IPS-18c (cell line): Measurements from ENCODE around the gene MTX3.

ENCODE experiments used
- H3K4me3 ChIP-seq: 2 replicates; pipeline ENCODE4 v1.7.0; 2013; ENCODE audit warnings: low read depth, mild to moderate bottlenecking, low read length, moderate library complexity; ENCODE audit not compliant: insufficient read depth
- H3K9me3 ChIP-seq: one replicate; pipeline ENCODE4 v1.6.1; 2013; ENCODE audit warnings: mild to moderate bottlenecking, low read length, moderate library complexity; ENCODE audit not compliant: control insufficient read depth, insufficient read depth

MTX3 gene

DNA sequence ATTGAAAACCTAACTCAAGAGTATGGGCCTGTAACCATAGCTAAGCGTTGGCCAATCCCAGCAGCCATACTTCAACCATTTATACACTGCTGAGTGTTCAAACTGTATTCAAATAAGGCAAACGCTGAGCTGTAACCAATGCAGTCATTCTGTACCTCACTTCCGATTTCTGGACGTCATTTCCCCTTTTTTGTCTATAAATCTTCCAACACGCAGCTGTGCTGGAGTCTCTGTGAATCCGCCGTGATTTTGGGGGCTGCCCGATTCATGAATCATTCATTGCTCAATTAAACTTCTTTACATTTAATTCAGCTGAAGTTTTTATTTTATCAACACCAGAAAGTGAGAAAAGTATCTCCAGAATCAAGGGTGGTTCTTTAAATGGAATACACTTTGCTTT lies 31.7 kb downstream of the MTX3 start:
- no peak overlapping the region for H3K4me3 ChIP-seq
- no peaks in the 10 kb centered on the region for H3K9me3 ChIP-seq

DNA sequence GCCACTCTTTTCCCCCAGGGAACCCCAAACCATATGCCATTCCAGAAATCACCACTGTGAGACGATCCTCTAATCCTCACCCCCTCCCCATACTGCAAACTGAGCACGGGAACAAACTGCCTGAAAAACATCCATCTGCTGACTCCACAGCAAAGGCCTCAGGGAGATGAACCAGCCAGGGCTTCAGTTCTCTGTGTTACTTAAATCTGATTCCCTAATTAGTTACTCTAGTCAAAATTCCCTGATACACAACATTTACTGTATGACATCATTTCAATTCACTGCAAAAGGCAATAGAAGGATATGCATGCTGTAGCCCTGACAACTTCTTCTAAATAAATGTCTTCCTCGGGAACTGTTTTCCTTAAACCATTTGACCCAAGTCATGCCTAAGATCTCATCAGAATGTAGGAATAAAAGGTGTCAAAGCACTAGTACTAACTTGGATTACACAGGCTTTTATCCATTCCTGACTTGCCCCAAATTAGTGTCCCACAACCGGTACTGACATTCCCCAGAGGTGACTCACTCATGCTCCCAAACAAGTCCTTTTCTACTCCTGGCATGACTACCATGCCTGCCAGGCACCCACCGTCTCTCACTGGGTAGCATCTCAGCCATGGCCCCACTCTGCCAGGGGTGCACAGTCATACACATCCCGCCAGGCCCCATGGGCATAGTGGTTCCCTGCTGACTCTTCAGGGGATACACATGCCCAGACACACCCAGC lies 35.0 kb downstream of the MTX3 start:
- no peaks in the 10 kb centered on the region for H3K9me3 ChIP-seq
- no peak overlapping the region for H3K4me3 ChIP-seq

GRCh38 chr5:79955356-79955895 lies 35.6 kb downstream of the MTX3 start:
- Histone ChIP-seq H3K9me3 (no peaks in the 10 kb centered on the region), H3K4me3 (no peak overlapping the region)

GRCh38 chr5:79954620-79955019 lies 36.4 kb downstream of the MTX3 start:
- Histone ChIP-seq H3K4me3 (no peak overlapping the region), H3K9me3 (no peaks in the 10 kb centered on the region)

DNA sequence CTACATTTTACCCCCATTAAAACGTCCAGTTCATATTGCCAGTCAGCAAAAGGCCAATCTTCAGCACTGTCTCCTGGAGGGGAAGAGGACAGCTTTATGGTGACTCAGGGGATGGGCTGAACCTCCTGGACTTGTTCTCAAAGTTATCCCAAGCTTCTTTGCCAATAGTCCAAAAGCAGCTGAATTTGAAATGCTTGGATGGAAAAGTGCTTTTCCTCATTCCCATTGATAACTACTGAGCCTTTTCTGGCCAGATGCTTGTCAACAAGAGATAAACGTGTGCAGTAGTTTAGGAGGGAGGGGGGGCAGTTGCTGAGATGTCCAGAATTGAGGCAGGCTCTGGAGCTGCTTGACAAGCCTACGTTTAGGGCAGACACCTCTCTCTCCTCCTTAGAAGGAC lies 43.5 kb downstream of the MTX3 start:
- H3K9me3 ChIP-seq = no peaks in the 10 kb centered on the region
- H3K4me3 ChIP-seq = no peak overlapping the region

DNA sequence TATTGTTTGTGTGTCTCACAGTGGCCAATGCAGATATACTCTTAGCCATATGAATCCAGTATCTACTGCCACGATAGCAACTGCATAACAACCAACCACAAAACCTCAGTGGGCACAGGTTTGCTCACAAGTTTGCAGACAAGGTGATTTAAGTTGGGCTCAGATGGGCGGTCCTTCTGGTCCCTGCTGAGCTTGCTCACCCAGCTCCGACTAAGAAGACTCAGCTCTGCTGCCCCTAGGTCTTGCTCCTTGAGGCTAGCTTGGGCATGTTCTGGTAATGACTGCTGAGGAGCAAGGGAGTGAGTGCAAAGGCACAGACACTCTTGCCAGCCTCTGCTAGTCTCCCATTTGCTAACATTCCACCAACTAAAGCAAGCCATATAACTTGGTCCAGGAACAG lies 52.6 kb downstream of the MTX3 start:
- no peak overlapping the region for H3K4me3 ChIP-seq
- no peaks in the 10 kb centered on the region for H3K9me3 ChIP-seq

GRCh38 chr5:79936646-79937216 lies 54.3 kb downstream of the MTX3 start:
- H3K4me3 ChIP-seq = no peak overlapping the region
- no peaks in the 10 kb centered on the region for H3K9me3 ChIP-seq

DNA sequence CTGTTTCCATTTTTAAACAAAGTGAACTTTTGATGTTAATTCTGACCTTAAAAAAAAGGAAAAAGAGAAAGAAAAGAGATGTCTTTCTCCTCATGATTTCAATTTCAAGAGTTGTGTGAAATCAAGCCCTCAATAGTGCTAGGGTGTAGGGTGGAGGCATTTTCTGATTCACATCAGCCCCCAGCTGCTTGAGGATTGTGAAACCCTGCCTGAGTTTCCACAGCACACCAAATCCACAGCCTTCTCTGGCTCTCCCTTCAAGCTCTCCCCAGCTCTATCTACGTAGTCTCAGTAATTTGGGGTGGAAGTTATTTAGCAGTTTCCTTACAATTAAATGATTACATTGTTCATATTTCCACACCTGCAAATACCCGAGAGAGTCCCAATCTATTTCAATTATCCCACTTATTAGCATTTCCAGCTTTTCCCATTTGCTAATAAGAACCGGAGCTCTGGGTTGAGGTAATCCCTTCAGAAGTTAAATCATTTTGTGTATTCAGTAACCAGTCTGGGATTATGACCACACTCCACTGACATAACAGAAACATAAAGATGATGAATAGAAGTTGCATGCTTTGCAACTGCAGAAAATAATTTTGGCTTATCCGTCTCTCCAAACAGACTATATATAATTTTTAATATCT lies 54.9 kb downstream of the MTX3 start:
- H3K4me3 ChIP-seq = no peak overlapping the region

GRCh38 chr5:79934681-79935080 lies 56.4 kb downstream of the MTX3 start:
- no peaks in the 10 kb centered on the region for H3K9me3 ChIP-seq
- no peak overlapping the region for H3K4me3 ChIP-seq

More for the DNA sequence above, 54.9 kb downstream of the MTX3 start:
- H3K9me3 ChIP-seq = no peaks in the 10 kb centered on the region

DNA sequence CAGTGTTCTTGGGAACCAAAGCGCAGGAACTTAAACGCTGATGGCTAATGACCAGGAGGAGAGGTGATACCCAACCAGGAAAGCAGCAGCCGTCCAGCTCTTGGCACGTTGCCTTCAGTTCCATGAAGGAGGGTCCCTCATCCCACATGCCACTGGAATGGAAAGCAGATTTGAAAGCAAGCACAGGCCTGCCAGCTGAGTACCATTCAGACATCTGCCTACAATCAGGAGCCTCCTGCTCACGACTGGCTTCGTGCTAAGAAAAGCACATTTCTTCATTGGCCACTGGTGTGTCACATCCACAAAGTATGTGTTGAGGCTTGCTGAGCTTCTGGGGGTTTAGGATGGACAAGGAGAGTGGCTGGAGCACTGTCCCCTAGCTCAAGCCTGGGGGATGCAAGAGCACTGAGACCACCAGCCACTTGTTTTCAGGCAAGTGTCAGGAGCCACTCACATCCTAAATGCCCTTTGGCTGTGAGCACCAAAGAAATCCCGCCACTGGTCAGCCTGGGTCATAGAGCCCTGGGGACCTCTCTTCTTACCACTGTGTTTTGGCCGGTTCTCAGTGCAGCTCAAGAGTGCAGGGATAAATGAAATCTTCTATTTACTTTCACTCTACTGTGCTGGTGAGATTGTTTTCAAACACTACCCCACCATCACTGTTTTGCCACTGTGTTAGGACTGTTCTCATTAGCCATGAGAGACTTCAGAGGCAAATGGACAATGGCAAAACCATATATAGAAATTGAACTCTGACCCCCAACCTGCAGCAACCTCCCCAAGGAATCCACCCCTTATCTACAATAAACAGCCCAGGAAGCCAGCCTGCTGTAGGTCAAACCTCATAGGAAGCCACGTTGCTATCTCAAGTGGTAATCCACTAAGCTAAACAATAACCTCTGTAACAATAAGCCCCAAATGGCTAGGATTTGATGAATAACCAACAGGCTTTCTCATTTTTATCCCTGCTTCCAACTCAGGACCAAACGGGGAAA lies 58.3 kb downstream of the MTX3 start:
- no peak overlapping the region for H3K4me3 ChIP-seq
- no peaks in the 10 kb centered on the region for H3K9me3 ChIP-seq

GRCh38 chr5:79931866-79932265 lies 59.2 kb downstream of the MTX3 start:
- no peak overlapping the region for H3K4me3 ChIP-seq
- no peaks in the 10 kb centered on the region for H3K9me3 ChIP-seq

DNA sequence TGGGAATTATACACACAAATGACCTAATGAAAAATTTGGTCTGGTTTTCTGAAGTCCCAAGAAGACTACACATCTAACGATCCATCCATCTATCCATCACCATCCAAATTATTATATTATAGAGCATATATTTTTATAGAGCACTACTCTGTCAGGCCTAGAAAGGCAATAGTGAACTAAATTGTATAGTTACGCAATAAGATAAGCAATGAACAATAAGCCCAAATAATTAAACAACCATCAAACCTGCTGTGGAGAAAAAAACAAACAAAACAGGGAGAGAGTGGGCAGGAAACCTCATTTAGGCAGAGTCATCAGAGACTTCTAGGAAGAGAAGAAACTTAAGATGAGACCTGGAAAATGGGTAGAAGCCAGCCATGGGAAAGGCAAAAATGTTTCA lies 59.7 kb downstream of the MTX3 start:
- H3K9me3 ChIP-seq = no peaks in the 10 kb centered on the region

GRCh38 chr5:79929095-79929494 lies 62.0 kb downstream of the MTX3 start:
- no peaks in the 10 kb centered on the region for H3K9me3 ChIP-seq
- no peak overlapping the region for H3K4me3 ChIP-seq

More for the DNA sequence above, 59.7 kb downstream of the MTX3 start:
- H3K4me3 ChIP-seq = no peak overlapping the region
